A673 (cell line): Measurements from ENCODE around the gene HSPB6.

Experiments used
- CTCF ChIP-seq: fragments of 300-800, 200-600 bp; sonication (generic); conservative IDR thresholded peaks from 2 replicates; pipeline ENCODE4 v1.5.1; 2017; ENCODE audit warnings: low read depth, mild to moderate bottlenecking, antibody characterized with exemption, low read length, moderate library complexity, mixed read lengths
- EZH2 ChIP-seq: fragments of 200-600 bp; sonication (generic); IDR thresholded peaks from 2 replicates; pipeline ENCODE4 v1.6.1; 2017; ENCODE audit warnings: borderline replicate concordance, low read depth, mild to moderate bottlenecking, mixed read lengths, antibody characterized with exemption, low read length; ENCODE audit not compliant: poor library complexity, severe bottlenecking

- TF ChIP-seq CTCF: peak; percentile 87
- no peak for TF ChIP-seq EZH2
Measured at GRCh38 chr19:35716801-35717664, 39.8 kb downstream of the HSPB6 start.
